Caco-2 (cell line): ENCODE results near the gene AKIRIN2. TPM values are rescaled to one million over a fixed set of nuclear protein-coding genes. Genes with fewer than 3 reads are reported as not detected.

ENCODE experiments used
- BruUV-seq: library from RNA; stranded (reverse); fragments of 400-500 nt; replicated peaks from 2 replicates; lab custom pipeline; 2021; lab: Mats Ljungman, UMichigan
- CTCF ChIA-PET: fragments of 300-600 bp; sonication (Branson Sonifier 250); formaldehyde crosslinking; loops from one replicate; lab custom pipeline; 2022; ENCODE audit warnings: antibody characterized with exemption; lab: Charles Lee
- POLR2A ChIA-PET: fragments of 300-600 bp; sonication (Branson Sonifier 250); formaldehyde crosslinking; loops from one replicate; lab custom pipeline; 2022; ENCODE audit warnings: antibody characterized with exemption; lab: Charles Lee
- DNase-seq, 2 experiments: peaks; one replicate each; pipeline versions ENCODE4 v3.0.0 to v3.0.0-alpha.2; 2020 to 2022
- H3K27me3 ChIP-seq: replicated peaks from 2 replicates; pipeline ENCODE4 v1.6.0; 2011; ENCODE audit warnings: low read length; ENCODE audit not compliant: control insufficient read depth, insufficient read depth
- H3K36me3 ChIP-seq: 2 replicates; pipeline ENCODE4 v1.5.1; 2011; ENCODE audit warnings: low read length; ENCODE audit not compliant: control insufficient read depth, insufficient read depth
- H3K4me1 ChIP-seq: fragments of 250-450 bp; sonication (Bioruptor Pico); 2 replicates; pipeline ENCODE4 v1.5.1; 2020; ENCODE audit warnings: mild to moderate bottlenecking
- H3K4me3 ChIP-seq: 2 replicates; pipeline ENCODE4 v1.5.1; 2011; ENCODE audit warnings: low read depth, mild to moderate bottlenecking, control low read depth, low read length
- H3K9me3 ChIP-seq: fragments of 250-450 bp; sonication (Bioruptor Pico); 2 replicates; pipeline ENCODE4 v1.5.1; 2020; ENCODE audit warnings: mild to moderate bottlenecking, moderate library complexity
- H3K27ac Mint-ChIP-seq: one replicate; pipeline ENCODE4 v1.8.0; 2022; ENCODE audit warnings: mixed read lengths; ENCODE audit not compliant: unreplicated experiment
- H3K27me3 Mint-ChIP-seq: one replicate; pipeline ENCODE4 v1.8.0; 2022; ENCODE audit warnings: mixed read lengths; ENCODE audit not compliant: insufficient read depth, unreplicated experiment
- H3K36me3 Mint-ChIP-seq: one replicate; pipeline ENCODE4 v1.8.0; 2022; ENCODE audit warnings: mild to moderate bottlenecking, mixed read lengths; ENCODE audit not compliant: insufficient read depth, unreplicated experiment
- H3K4me1 Mint-ChIP-seq: one replicate; pipeline ENCODE4 v1.8.0; 2022; ENCODE audit warnings: low read depth, mixed read lengths; ENCODE audit not compliant: unreplicated experiment
- H3K4me3 Mint-ChIP-seq: one replicate; pipeline ENCODE4 v1.8.0; 2022; ENCODE audit warnings: mild to moderate bottlenecking, moderate library complexity, mixed read lengths; ENCODE audit not compliant: unreplicated experiment
- H3K9me3 Mint-ChIP-seq: one replicate; pipeline ENCODE4 v1.8.0; 2022; ENCODE audit warnings: mixed read lengths; ENCODE audit not compliant: unreplicated experiment
- CTCF ChIP-seq, 2 experiments: fragments of 200-600 bp in 1 of 2; IDR thresholded peaks; 1 replicate in 1 of 2; 2 replicates in 1 of 2; pipeline versions ENCODE4 v1.5.1 to v1.8.0; 2011 to 2022; ENCODE audit warnings: antibody characterized with exemption in 1 of 2, control low read depth in 1 of 2, inconsistent platforms in 1 of 2, low read depth in 1 of 2, low read length in 1 of 2, mild to moderate bottlenecking in 1 of 2, moderate library complexity in 1 of 2; ENCODE audit not compliant: insufficient read depth in 1 of 2, severe bottlenecking in 1 of 2, unreplicated experiment in 1 of 2
- intact Hi-C: fragments of 100-400 bp; cut with micrococcal nuclease; formaldehyde crosslinking; loops from one replicate; pipeline ENCODE4 v1.10.0; 2022; ENCODE audit not compliant: unreplicated experiment
- total RNA-seq: library from RNA; stranded (reverse); gene quantifications from 2 replicates; pipeline ENCODE4 v1.2.3, GENCODE V29; 2022

The AKIRIN2 gene
- total RNA-seq, 1 experiment from 2014 or later, result 51.3 TPM

- H3K4me3 ChIP-seq, result no peak overlapping the region
- ChIA-PET CTCF (no interaction called here), POLR2A (no interaction called here)
- H3K9me3 ChIP-seq, result no peaks in the 10 kb centered on the region
- H3K27me3 Mint-ChIP-seq, result no peaks in the 10 kb centered on the region
- H3K27me3 ChIP-seq, result no peaks in the 10 kb centered on the region
- no peaks in the 10 kb centered on the region for H3K4me1 Mint-ChIP-seq
- H3K36me3 ChIP-seq, result peaks cover 2% of the 10 kb centered on the region
- no peaks in the 10 kb centered on the region for H3K9me3 Mint-ChIP-seq
- DNase-seq, result no peak
- peaks cover 44% of the 10 kb centered on the region for H3K36me3 Mint-ChIP-seq
- H3K4me3 Mint-ChIP-seq, result no peak overlapping the region
- TF ChIP-seq CTCF (IDR thresholded peaks at IDR 0.05; ENCODE audit: insufficient read depth in 1 of 2, low read depth in 1 of 2, low read length in 1 of 2, severe bottlenecking in 1 of 2, unreplicated experiment in 1 of 2), result no peak
- no TSS peak for BruUV-seq
- peaks cover 12% of the 10 kb centered on the region; the same call in 1 of the 2 replicates for H3K4me1 ChIP-seq
- no peak overlapping the region for H3K27ac Mint-ChIP-seq
- intact Hi-C loops, result no loop called here
Observed at GRCh38 chr6:87664921-87665485, 37.0 kb downstream of the AKIRIN2 start.

- H3K4me1 Mint-ChIP-seq, result no peaks in the 10 kb centered on the region
- no peaks in the 10 kb centered on the region for H3K9me3 Mint-ChIP-seq
- CTCF ChIA-PET, result no interaction called here
- POLR2A ChIA-PET, result no interaction called here
- H3K27ac Mint-ChIP-seq, result no peak overlapping the region
- peaks cover 3% of the 10 kb centered on the region for H3K36me3 ChIP-seq
- no peaks in the 10 kb centered on the region for H3K27me3 Mint-ChIP-seq
- no peak overlapping the region for H3K4me3 ChIP-seq
- H3K9me3 ChIP-seq, result no peaks in the 10 kb centered on the region
- H3K36me3 Mint-ChIP-seq, result peaks cover 42% of the 10 kb centered on the region
- H3K27me3 ChIP-seq, result no peaks in the 10 kb centered on the region
- BruUV-seq, result no TSS peak
- no peak for DNase-seq
- H3K4me1 ChIP-seq, result no peaks in the 10 kb centered on the region; the same call in 1 of the 2 replicates
- H3K4me3 Mint-ChIP-seq, result no peak overlapping the region
- intact Hi-C loops, result no loop called here
- no peak for TF ChIP-seq CTCF (IDR thresholded peaks at IDR 0.05; ENCODE audit: insufficient read depth in 1 of 2, low read depth in 1 of 2, low read length in 1 of 2, severe bottlenecking in 1 of 2, unreplicated experiment in 1 of 2)
Observed at GRCh38 chr6:87663434-87663833, 38.6 kb downstream of the AKIRIN2 start.

GRCh38 chr6:87661503-87661902 lies 40.5 kb downstream of the AKIRIN2 start:
- POLR2A ChIA-PET, result no interaction called here
- intact Hi-C loops, result no loop called here
- no peaks in the 10 kb centered on the region for H3K9me3 Mint-ChIP-seq
- Histone ChIP-seq H3K9me3 (no peaks in the 10 kb centered on the region), H3K4me1 (no peaks in the 10 kb centered on the region), H3K27me3 (no peaks in the 10 kb centered on the region), H3K4me3 (no peak overlapping the region), H3K36me3 (peaks cover 1% of the 10 kb centered on the region)
- H3K4me3 Mint-ChIP-seq, result no peak overlapping the region
- H3K27me3 Mint-ChIP-seq, result no peaks in the 10 kb centered on the region
- no peak overlapping the region for H3K27ac Mint-ChIP-seq
- no peaks in the 10 kb centered on the region for H3K4me1 Mint-ChIP-seq
- CTCF ChIA-PET, result no interaction called here
- TF ChIP-seq CTCF (IDR thresholded peaks at IDR 0.05; ENCODE audit: insufficient read depth in 1 of 2, low read depth in 1 of 2, low read length in 1 of 2, severe bottlenecking in 1 of 2, unreplicated experiment in 1 of 2), result no peak
- no peak for DNase-seq
- H3K36me3 Mint-ChIP-seq, result peaks cover 47% of the 10 kb centered on the region
- no TSS peak for BruUV-seq
